CD4-positive, alpha-beta T cell treated with Interleukin-15 for 4 hours (primary cell): ENCODE results near the gene COL11A1.
"Not testable (repeated sequence)": the region's sequence is repeated elsewhere in the genome, so short reads cannot be mapped to it uniquely, and the experiment has no call there.

Experiments
- DNase-seq: peaks from one replicate; pipeline ENCODE4 v3.0.0-alpha.2; 2020; ENCODE audit warnings: low spot score

Gene COL11A1

GRCh38 chr1:102834688-102835320 lies 273.5 kb downstream of the COL11A1 start:
- no peak for DNase-seq

DNA sequence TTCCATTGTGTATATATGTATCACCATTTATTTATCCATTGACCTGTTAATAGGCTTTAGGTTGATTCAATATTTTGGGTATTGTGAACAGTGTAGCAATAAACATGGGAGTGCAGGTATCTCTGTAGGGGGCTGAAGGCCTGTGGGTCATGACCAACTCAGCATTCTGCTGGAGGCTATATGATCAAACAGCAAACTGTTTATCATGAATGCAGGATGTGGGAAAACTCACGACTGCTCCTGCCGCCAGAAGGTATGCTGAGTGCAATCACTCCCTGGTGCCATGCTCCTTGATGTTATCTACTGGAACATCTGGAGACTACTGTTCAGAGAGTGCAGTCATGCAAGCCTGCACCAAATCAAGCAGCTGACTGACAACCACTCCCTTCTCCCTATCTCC lies 275.2 kb downstream of the COL11A1 start:
- no peak for DNase-seq

DNA sequence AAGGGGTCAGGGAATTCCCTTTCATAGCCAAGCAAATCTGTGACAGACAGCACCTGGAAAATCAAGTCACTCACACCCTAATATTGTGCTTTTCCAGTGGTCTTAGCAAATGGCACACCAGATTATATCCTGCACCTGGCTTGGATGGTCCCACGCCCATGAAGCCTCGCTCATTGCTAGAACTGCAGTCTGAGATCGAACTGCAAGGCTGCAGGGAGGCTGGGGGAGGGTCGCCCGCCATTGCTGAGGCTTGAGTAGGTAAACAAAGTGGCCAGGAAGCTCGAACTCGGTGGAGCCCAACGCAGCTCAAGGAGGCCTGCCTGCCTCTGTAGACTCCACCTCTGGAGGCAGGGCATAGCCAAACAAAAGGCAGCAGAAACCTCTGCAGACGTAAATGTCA lies 281.6 kb downstream of the COL11A1 start:
- DNase-seq, result not testable (repeated sequence)
